ENCODE results near the gene ACTR2. TPM values are rescaled to one million over a fixed set of nuclear protein-coding genes. Genes with fewer than 3 reads are reported as not detected.

ACTR2 gene
- total RNA-seq, 1 donor from 2014 or later = 217 TPM

DNA sequence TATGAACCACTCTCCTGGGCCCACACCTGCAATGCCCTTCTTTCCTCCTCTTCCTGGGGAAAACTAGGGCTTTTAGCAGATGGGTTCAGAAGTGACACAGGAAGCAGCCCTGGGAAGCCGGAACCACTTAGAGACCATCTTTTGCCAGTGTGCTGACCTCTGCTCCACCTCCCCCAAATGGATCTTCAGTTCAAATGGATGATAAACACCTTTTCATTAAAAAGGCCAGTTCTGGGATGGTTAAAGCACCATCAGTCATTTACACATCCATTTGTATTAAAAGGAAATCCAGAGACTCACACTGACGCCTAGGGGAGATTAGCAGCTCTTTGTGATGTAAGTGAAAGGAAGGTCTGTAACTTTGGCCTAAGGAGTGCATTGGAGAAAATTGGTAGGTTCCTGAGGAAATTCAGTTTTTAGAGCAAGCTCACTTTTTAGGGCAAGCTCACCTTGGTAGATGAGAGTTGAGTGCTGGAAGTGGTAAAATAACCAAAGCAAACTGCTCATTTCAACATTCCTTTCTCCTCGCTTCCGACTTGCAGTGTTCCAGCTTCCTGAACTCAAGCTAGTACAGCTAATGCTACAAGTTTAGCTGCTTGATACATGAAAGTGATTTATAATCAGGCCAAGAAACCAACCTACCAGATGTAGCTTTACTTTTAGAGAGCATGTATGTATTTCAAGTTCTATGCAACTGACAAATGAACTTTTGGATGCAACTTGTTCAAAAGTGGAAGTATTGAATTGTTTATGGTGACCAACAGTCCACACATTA, 47.7 kb downstream of the ACTR2 start:
- no peak overlapping the region for H3K27ac Mint-ChIP-seq (ENCODE audit: unreplicated experiment)
- DNase-seq (ENCODE audit: low read depth, low spot score) = no peak
- H3K36me3 Mint-ChIP-seq (ENCODE audit: low read depth) = peaks cover 5% of the 10 kb centered on the region
- H3K4me1 Mint-ChIP-seq = peaks cover 37% of the 10 kb centered on the region
- H3K4me3 Mint-ChIP-seq = no peak overlapping the region
- H3K9me3 Mint-ChIP-seq = no peaks in the 10 kb centered on the region
- no peaks in the 10 kb centered on the region for H3K27me3 Mint-ChIP-seq (ENCODE audit: low read depth)
- no peak for TF ChIP-seq CTCF (conservative IDR thresholded peaks at IDR 0.05)

GRCh38 chr2:65276609-65277008, 49.0 kb downstream of the ACTR2 start:
- Mint-ChIP-seq H3K4me3 (no peak overlapping the region), H3K36me3 (ENCODE audit: low read depth) (peaks cover 4% of the 10 kb centered on the region), H3K27me3 (ENCODE audit: low read depth) (no peaks in the 10 kb centered on the region), H3K27ac (ENCODE audit: unreplicated experiment) (no peak overlapping the region), H3K9me3 (no peaks in the 10 kb centered on the region), H3K4me1 (peaks cover 37% of the 10 kb centered on the region)
- no peak for DNase-seq (ENCODE audit: low read depth, low spot score)
- TF ChIP-seq CTCF (conservative IDR thresholded peaks at IDR 0.05) = no peak

- TF ChIP-seq CTCF (conservative IDR thresholded peaks at IDR 0.05) = no peak
- no peak overlapping the region for H3K4me3 Mint-ChIP-seq
- peaks cover 2% of the 10 kb centered on the region for H3K36me3 Mint-ChIP-seq (ENCODE audit: low read depth)
Measured at GRCh38 chr2:65277118-65277517, 49.5 kb downstream of the ACTR2 start.

GRCh38 chr2:65277791-65278483, 50.3 kb downstream of the ACTR2 start:
- no peaks in the 10 kb centered on the region for H3K27me3 Mint-ChIP-seq (ENCODE audit: low read depth)
- no peaks in the 10 kb centered on the region for H3K36me3 Mint-ChIP-seq (ENCODE audit: low read depth)
- no peak overlapping the region for H3K27ac Mint-ChIP-seq (ENCODE audit: unreplicated experiment)
- no peak overlapping the region for H3K4me3 Mint-ChIP-seq
- no peak for TF ChIP-seq CTCF (conservative IDR thresholded peaks at IDR 0.05)
- H3K4me1 Mint-ChIP-seq = peaks cover 37% of the 10 kb centered on the region
- H3K9me3 Mint-ChIP-seq = no peaks in the 10 kb centered on the region
- no peak for DNase-seq (ENCODE audit: low read depth, low spot score)

More at GRCh38 chr2:65277118-65277517, 49.5 kb downstream of the ACTR2 start:
- H3K27ac Mint-ChIP-seq (ENCODE audit: unreplicated experiment) = no peak overlapping the region
- no peaks in the 10 kb centered on the region for H3K27me3 Mint-ChIP-seq (ENCODE audit: low read depth)
- DNase-seq (ENCODE audit: low read depth, low spot score) = no peak
- H3K9me3 Mint-ChIP-seq = no peaks in the 10 kb centered on the region
- peaks cover 37% of the 10 kb centered on the region for H3K4me1 Mint-ChIP-seq

DNA sequence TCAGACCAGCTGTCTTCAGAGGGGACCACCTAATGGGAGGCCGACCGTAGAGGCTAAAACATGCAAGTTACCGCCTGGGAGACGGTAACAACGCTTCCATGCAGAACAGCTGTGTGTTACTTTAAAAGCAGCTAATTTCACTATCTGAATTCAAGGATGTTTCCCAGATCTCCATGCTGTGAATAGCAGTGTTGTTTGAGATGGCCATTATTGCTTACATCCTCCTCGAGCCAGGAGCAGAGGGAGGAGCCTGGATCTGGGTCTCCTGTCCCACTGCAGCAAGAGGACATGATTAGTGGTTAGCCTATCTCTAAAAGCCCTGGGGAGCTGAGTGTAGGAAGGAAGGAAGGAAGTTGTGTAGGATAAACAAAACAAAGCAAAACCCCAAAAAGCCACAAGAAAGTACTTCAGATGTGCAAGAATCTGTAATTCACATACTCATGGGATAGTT, 50.9 kb downstream of the ACTR2 start:
- Mint-ChIP-seq H3K4me1 (peaks cover 37% of the 10 kb centered on the region), H3K27ac (ENCODE audit: unreplicated experiment) (no peak overlapping the region), H3K36me3 (ENCODE audit: low read depth) (no peaks in the 10 kb centered on the region), H3K4me3 (no peak overlapping the region), H3K27me3 (ENCODE audit: low read depth) (no peaks in the 10 kb centered on the region), H3K9me3 (no peaks in the 10 kb centered on the region)
- DNase-seq (ENCODE audit: low read depth, low spot score) = no peak
- no peak for TF ChIP-seq CTCF (conservative IDR thresholded peaks at IDR 0.05)

Data from neural crest cell (in vitro differentiated cells).